Tibial nerve (tissue), 4 donors: ENCODE measurements around the gene CIITA.

Experiments used
- CTCF ChIP-seq, 5 experiments: fragments of 200-600 bp in 3 of 5; fragments of 450-650 bp in 2 of 5; sonication (generic) in 3 of 5; IDR thresholded peaks; one replicate each; pipeline ENCODE4 v1.5.1; 2016 to 2019; ENCODE audit warnings: antibody characterized with exemption in 5 of 5, mild to moderate bottlenecking in 3 of 5, moderate library complexity in 2 of 5
- EP300 ChIP-seq, 2 donors: sonication (generic); formaldehyde crosslinking; IDR thresholded peaks; one replicate each; pipeline ENCODE4 v1.6.1; 2017; ENCODE audit warnings: antibody characterized with exemption in 2 of 2, mild to moderate bottlenecking in 1 of 2
- POLR2A ChIP-seq, 2 donors: fragments of 450-650 bp; IDR thresholded peaks; one replicate each; pipeline ENCODE4 v1.6.1; 2017; ENCODE audit warnings: antibody characterized with exemption in 2 of 2, mild to moderate bottlenecking in 2 of 2, moderate library complexity in 2 of 2

GRCh38 chr16:10954903-10955302, 77.9 kb downstream of the CIITA start:
- TF ChIP-seq CTCF (IDR thresholded peaks at IDR 0.05): no peak
- no peak for TF ChIP-seq POLR2A (IDR thresholded peaks at IDR 0.05)
- TF ChIP-seq EP300 (IDR thresholded peaks at IDR 0.05): no peak
